Panc1 (cell line): Measurements from ENCODE around the gene GABRD. TPM values are rescaled to one million over a fixed set of nuclear protein-coding genes. Genes with fewer than 3 reads are reported as not detected.

ENCODE experiments used
- ATAC-seq: fragments of 200-7000 bp; cut with Tn5 transposase; 2 replicates; pipeline ENCODE4 v1.9.1; 2020; ENCODE audit warnings: mild to moderate bottlenecking, moderate library complexity
- BruUV-seq: library from RNA; stranded (reverse); fragments of 400-500 nt; replicated peaks from 2 replicates; lab custom pipeline; 2021; lab: Mats Ljungman, UMichigan
- CTCF ChIA-PET: fragments of 300-600 bp; sonication (Branson Sonifier 250); formaldehyde crosslinking; loops from one replicate; lab custom pipeline; 2022; ENCODE audit warnings: antibody characterized with exemption; lab: Charles Lee
- POLR2A ChIA-PET: fragments of 300-600 bp; sonication (Branson Sonifier 250); formaldehyde crosslinking; loops from one replicate; lab custom pipeline; 2022; ENCODE audit warnings: antibody characterized with exemption; lab: Charles Lee
- DNase-seq: peaks from one replicate; pipeline ENCODE4 v3.0.0-alpha.2; 2010; ENCODE audit warnings: low read depth, low spot score
- H3K27ac ChIP-seq: 2 replicates; pipeline ENCODE4 v1.5.1; 2011; ENCODE audit warnings: mild to moderate bottlenecking, low read length, inconsistent platforms
- H3K27me3 ChIP-seq: fragments of 200-500 bp; sonication (Bioruptor generic); 2 replicates; pipeline ENCODE4 v1.6.0; 2014; ENCODE audit warnings: low read length, inconsistent platforms; ENCODE audit not compliant: control insufficient read depth, insufficient read depth
- H3K36me3 ChIP-seq: fragments of 200-500 bp; sonication (Bioruptor generic); 2 replicates; pipeline ENCODE4 v1.5.1; 2014; ENCODE audit warnings: inconsistent platforms, mild to moderate bottlenecking, low read length, moderate library complexity; ENCODE audit not compliant: control insufficient read depth, insufficient read depth
- H3K4me1 ChIP-seq: 2 replicates; pipeline ENCODE4 v1.5.1; 2011; ENCODE audit warnings: inconsistent platforms, mild to moderate bottlenecking, low read length, moderate library complexity; ENCODE audit not compliant: control insufficient read depth, insufficient read depth
- H3K4me3 ChIP-seq, 2 experiments: 2 replicates each; pipeline ENCODE4 v1.5.1; 2011 to 2012; ENCODE audit warnings: low read depth in 2 of 2, low read length in 2 of 2, mild to moderate bottlenecking in 2 of 2, inconsistent platforms in 1 of 2, moderate library complexity in 1 of 2
- H3K9me3 ChIP-seq: fragments of 200-500 bp; sonication (Bioruptor generic); 2 replicates; pipeline ENCODE4 v1.5.1; 2014; ENCODE audit warnings: low read depth, mild to moderate bottlenecking, inconsistent platforms, low read length, moderate library complexity; ENCODE audit not compliant: control insufficient read depth, insufficient read depth
- CTCF ChIP-seq: fragments of 450-650 bp; IDR thresholded peaks from 2 replicates; pipeline ENCODE4 v1.5.1; 2017; ENCODE audit warnings: mild to moderate bottlenecking
- POLR2AphosphoS5 ChIP-seq: IDR thresholded peaks from 2 replicates; pipeline ENCODE4 v1.6.1; 2012; ENCODE audit warnings: mild to moderate bottlenecking, low read depth, low read length, moderate library complexity
- REST ChIP-seq, 2 experiments: IDR thresholded peaks; 2 replicates each; pipeline ENCODE4 v1.6.1; 2011 to 2012; ENCODE audit warnings: low read depth in 2 of 2, control low read depth in 1 of 2, low read length in 1 of 2, mild to moderate bottlenecking in 1 of 2, moderate library complexity in 1 of 2; ENCODE audit not compliant: insufficient read depth in 1 of 2
- SIN3A ChIP-seq: IDR thresholded peaks from 2 replicates; pipeline ENCODE4 v1.6.1; 2012; ENCODE audit warnings: low read depth, mild to moderate bottlenecking, low read length, moderate library complexity, borderline replicate concordance; ENCODE audit not compliant: insufficient read depth
- TCF7L2 ChIP-seq: IDR thresholded peaks from 2 replicates; pipeline ENCODE4 v1.6.1; 2011; ENCODE audit warnings: mild to moderate bottlenecking, low read depth, low read length, inconsistent platforms
- in situ Hi-C: cut with HindIII; loops from 2 replicates; pipeline ENCODE4 v1.10.0; 2016; ENCODE audit warnings: low sequenced_read_pairs, low pct_unique_long_range_greater_than_20kb
- intact Hi-C: fragments of 100-400 bp; cut with micrococcal nuclease; formaldehyde crosslinking; loops from one replicate; pipeline ENCODE4 v1.10.0; 2022; ENCODE audit not compliant: unreplicated experiment
- total RNA-seq: library from RNA; stranded (reverse); gene quantifications from one replicate; pipeline ENCODE4 v1.2.1, GENCODE V29; 2021; ENCODE audit not compliant: unreplicated experiment

GABRD gene
- total RNA-seq, 1 experiment from 2014 or later, result 3.0 TPM

GRCh38 chr1:2014181-2014580 lies 5.0 kb upstream of the GABRD start:
- in situ Hi-C loops, result no loop called here
- H3K4me3 ChIP-seq, result no peak overlapping the region
- BruUV-seq, result no TSS peak
- no peaks in the 10 kb centered on the region for H3K36me3 ChIP-seq
- no peak overlapping the region for H3K27ac ChIP-seq
- intact Hi-C loops, result no loop called here
- POLR2A ChIA-PET, result no interaction called here
- ATAC-seq (no peak), DNase-seq (no peak)
- H3K27me3 ChIP-seq, result no peaks in the 10 kb centered on the region
- CTCF ChIA-PET, result no interaction called here
- no peaks in the 10 kb centered on the region for H3K9me3 ChIP-seq
- TF ChIP-seq TCF7L2, result no peak
- no peak for TF ChIP-seq CTCF
- no peak for TF ChIP-seq POLR2AphosphoS5
- TF ChIP-seq SIN3A, result no peak
- TF ChIP-seq REST (IDR thresholded peaks at IDR 0.05; ENCODE audit: insufficient read depth in 1 of 2, low read depth in 2 of 2, low read length in 1 of 2), result no peak
- no peaks in the 10 kb centered on the region for H3K4me1 ChIP-seq

GRCh38 chr1:2014741-2015735 lies 4.1 kb upstream of the GABRD start:
- no peak for TF ChIP-seq SIN3A
- no peak for TF ChIP-seq TCF7L2
- ChIA-PET POLR2A (no interaction called here), CTCF (no interaction called here)
- no TSS peak for BruUV-seq
- intact Hi-C loops (no loop called here), in situ Hi-C loops (no loop called here)
- Histone ChIP-seq H3K27ac (no peak overlapping the region), H3K36me3 (no peaks in the 10 kb centered on the region), H3K4me3 (no peak overlapping the region), H3K27me3 (peaks cover 2% of the 10 kb centered on the region; the same call in 1 of the 2 replicates), H3K9me3 (no peaks in the 10 kb centered on the region), H3K4me1 (no peaks in the 10 kb centered on the region)
- ATAC-seq (no peak), DNase-seq (no peak)

GRCh38 chr1:2016123-2016522 lies 3.0 kb upstream of the GABRD start:
- TF ChIP-seq TCF7L2, result no peak
- no peak for TF ChIP-seq REST (IDR thresholded peaks at IDR 0.05; ENCODE audit: insufficient read depth in 1 of 2, low read depth in 2 of 2, low read length in 1 of 2)
- no peak for TF ChIP-seq POLR2AphosphoS5
- TF ChIP-seq CTCF, result no peak
- TF ChIP-seq SIN3A, result no peak
- CTCF ChIA-PET, result interaction anchor here (0.5 kb wide), 1 partner anchor 15 kb away, joined by 3 read pairs; no protein-coding TSS in a partner anchor
- Histone ChIP-seq H3K36me3 (no peaks in the 10 kb centered on the region), H3K27me3 (peaks cover 2% of the 10 kb centered on the region; the same call in 1 of the 2 replicates), H3K4me1 (no peaks in the 10 kb centered on the region), H3K4me3 (no peak overlapping the region), H3K9me3 (no peaks in the 10 kb centered on the region), H3K27ac (no peak overlapping the region)
- in situ Hi-C loops (no loop called here), intact Hi-C loops (no loop called here)
- ATAC-seq (no peak), DNase-seq (no peak)
- POLR2A ChIA-PET, result no interaction called here
- no TSS peak for BruUV-seq
